Lung (tissue), 12 donors: ENCODE measurements around the gene TOB1. TPM values are rescaled to one million over a fixed set of nuclear protein-coding genes. Genes with fewer than 3 reads are reported as not detected.

Source experiments
- ATAC-seq: fragments of 200-7000 bp; cut with Tn5 transposase; one replicate; pipeline ENCODE4 v1.9.1; 2020; ENCODE audit warnings: moderate number of reproducible peaks; ENCODE audit not compliant: insufficient read depth, low FRiP score
- DNase-seq, 3 donors: peaks; one replicate each; pipeline ENCODE4 v3.0.0-alpha.2; 2013 to 2017
- H3K27ac ChIP-seq, 2 donors: one replicate each; pipeline ENCODE4 v1.5.1; 2013; ENCODE audit warnings: mild to moderate bottlenecking in 2 of 2, moderate library complexity in 2 of 2, control low read depth in 1 of 2, inconsistent platforms in 1 of 2, low read depth in 1 of 2, low read length in 1 of 2
- H3K27me3 ChIP-seq, 3 donors: one replicate each; pipeline ENCODE4 v1.5.1; 2013; ENCODE audit warnings: low read length in 2 of 3; ENCODE audit not compliant: control insufficient read depth in 3 of 3, insufficient read depth in 3 of 3
- H3K36me3 ChIP-seq, 4 donors: one replicate each; pipeline ENCODE4 v1.5.1; 2013; ENCODE audit warnings: low read length in 4 of 4, mild to moderate bottlenecking in 1 of 4, moderate library complexity in 1 of 4; ENCODE audit not compliant: control insufficient read depth in 4 of 4, insufficient read depth in 4 of 4
- H3K4me1 ChIP-seq, 5 donors: one replicate each; pipeline ENCODE4 v1.5.1; 2013; ENCODE audit warnings: low read length in 5 of 5, mild to moderate bottlenecking in 2 of 5, moderate library complexity in 1 of 5; ENCODE audit not compliant: control insufficient read depth in 5 of 5, insufficient read depth in 5 of 5
- H3K4me3 ChIP-seq: one replicate; pipeline ENCODE4 v1.5.1; 2013; ENCODE audit warnings: mild to moderate bottlenecking, control low read depth, moderate library complexity
- H3K9ac ChIP-seq, 2 donors: one replicate each; pipeline ENCODE4 v1.5.1; 2013; ENCODE audit warnings: low read length in 2 of 2, control low read depth in 1 of 2; ENCODE audit not compliant: insufficient read depth in 1 of 2
- H3K9me3 ChIP-seq, 4 donors: one replicate each; pipeline ENCODE4 v1.5.1; 2013; ENCODE audit warnings: low read length in 3 of 4, mild to moderate bottlenecking in 1 of 4, moderate library complexity in 1 of 4; ENCODE audit not compliant: control insufficient read depth in 4 of 4, insufficient read depth in 3 of 4
- WGBS, 2 donors: extraction: QIAGEN DNeasy Blood & Tissue Kit; methylation state at CpG; one replicate each; pipeline ENCODE4 v1.1.7; 2013; 5-methylcytosine and 5-hydroxymethylcytosine counted together
- polyA plus RNA-seq, 2 donors: library from polyadenylated mRNA; stranded (reverse); fragments of 200-250 nt; gene quantifications; one replicate each; pipeline ENCODE4 v1.2.1, GENCODE V29; 2013
- total RNA-seq, 2 donors: library from RNA; depleted of rRNA in 1 of 2; stranded (reverse); fragments of >200 nt in 1 of 2; gene quantifications; one replicate each; pipeline ENCODE4 v1.2.1, GENCODE V29; 2014 to 2021
- TF ChIP-seq, protein P1 (sequence below): IDR thresholded peaks from 2 replicates; pipeline ENCODE4 v1.5.1; 2012; ENCODE audit warnings: mild to moderate bottlenecking; ENCODE audit errors: control extremely low read depth, extremely low read depth
- donor health status: control.
- donor health status: control.
- donor health status: Bipolar disorder and iron deficiency.
- donor health status: healthy.
- donor health status: DM: yes; HTN: yes; CAD: no.

The TOB1 gene
- total and polyA plus RNA-seq, 4 donors: 15.3 to 75.5 (median 29.5) TPM

DNA sequence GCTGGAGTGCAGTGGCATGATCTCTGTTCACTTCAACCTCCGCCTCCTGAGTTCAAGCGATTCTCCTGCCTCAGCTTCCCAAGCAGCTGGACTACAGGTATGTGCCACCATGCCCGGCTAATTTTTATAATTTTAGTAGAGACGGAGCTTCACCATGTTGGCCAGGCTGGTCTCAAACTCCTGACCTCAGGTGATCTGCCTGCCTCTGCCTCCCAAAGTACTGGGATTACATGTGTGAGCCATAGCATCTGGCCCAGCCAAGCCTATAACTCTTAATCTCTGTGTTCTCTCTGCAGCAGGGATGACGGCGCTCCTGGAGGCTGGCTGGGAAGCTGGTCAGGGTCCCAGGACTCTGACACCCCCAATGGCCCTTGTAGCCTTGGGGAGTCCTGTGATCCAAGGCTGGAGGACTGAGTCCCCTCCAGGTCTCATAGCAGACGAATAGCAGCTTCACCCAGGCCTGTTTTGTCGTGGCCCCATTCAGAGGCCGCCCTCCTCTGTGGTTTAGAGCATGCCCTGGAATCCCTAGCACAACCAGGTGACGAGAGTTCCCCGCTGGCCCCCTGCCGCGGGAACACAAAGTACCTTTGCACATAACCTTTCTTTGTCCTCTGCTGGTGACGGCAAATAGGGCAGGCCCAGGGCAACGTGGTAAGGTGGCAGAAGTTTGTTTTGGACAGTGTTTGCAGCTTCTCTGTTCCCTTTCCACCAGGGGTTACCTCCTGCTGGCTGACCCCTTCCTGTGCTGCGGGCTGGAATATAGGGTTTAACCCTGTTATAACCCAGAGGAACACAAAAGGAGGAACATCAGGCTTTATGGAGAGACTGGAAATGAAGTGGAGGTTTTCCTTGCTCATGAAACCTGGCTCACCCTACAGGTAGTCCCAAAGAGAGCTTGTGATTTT lies 43.0 kb upstream of the TOB1 start:
- peak; percentile 65 for ATAC-seq
- no peak overlapping the region for H3K9ac ChIP-seq
- peak overlapping the region; percentile 66 to 86 for H3K27ac ChIP-seq
- no peaks in the 10 kb centered on the region for H3K36me3 ChIP-seq
- no peak overlapping the region for H3K4me3 ChIP-seq
- H3K27me3 ChIP-seq: no peaks in the 10 kb centered on the region
- DNase-seq: peak; percentile 56 to 60 (median 58)
- H3K4me1 ChIP-seq: peaks cover 0 to 23% (median 5%) of the 10 kb centered on the region in 5 donors
- TF ChIP-seq, protein P1, sequence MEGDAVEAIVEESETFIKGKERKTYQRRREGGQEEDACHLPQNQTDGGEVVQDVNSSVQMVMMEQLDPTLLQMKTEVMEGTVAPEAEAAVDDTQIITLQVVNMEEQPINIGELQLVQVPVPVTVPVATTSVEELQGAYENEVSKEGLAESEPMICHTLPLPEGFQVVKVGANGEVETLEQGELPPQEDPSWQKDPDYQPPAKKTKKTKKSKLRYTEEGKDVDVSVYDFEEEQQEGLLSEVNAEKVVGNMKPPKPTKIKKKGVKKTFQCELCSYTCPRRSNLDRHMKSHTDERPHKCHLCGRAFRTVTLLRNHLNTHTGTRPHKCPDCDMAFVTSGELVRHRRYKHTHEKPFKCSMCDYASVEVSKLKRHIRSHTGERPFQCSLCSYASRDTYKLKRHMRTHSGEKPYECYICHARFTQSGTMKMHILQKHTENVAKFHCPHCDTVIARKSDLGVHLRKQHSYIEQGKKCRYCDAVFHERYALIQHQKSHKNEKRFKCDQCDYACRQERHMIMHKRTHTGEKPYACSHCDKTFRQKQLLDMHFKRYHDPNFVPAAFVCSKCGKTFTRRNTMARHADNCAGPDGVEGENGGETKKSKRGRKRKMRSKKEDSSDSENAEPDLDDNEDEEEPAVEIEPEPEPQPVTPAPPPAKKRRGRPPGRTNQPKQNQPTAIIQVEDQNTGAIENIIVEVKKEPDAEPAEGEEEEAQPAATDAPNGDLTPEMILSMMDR: no peak
- WGBS, 2 donors: 60 to 66% methylated on average over 16 of the region's 16 CpGs
- H3K9me3 ChIP-seq: no peaks in the 10 kb centered on the region

DNA sequence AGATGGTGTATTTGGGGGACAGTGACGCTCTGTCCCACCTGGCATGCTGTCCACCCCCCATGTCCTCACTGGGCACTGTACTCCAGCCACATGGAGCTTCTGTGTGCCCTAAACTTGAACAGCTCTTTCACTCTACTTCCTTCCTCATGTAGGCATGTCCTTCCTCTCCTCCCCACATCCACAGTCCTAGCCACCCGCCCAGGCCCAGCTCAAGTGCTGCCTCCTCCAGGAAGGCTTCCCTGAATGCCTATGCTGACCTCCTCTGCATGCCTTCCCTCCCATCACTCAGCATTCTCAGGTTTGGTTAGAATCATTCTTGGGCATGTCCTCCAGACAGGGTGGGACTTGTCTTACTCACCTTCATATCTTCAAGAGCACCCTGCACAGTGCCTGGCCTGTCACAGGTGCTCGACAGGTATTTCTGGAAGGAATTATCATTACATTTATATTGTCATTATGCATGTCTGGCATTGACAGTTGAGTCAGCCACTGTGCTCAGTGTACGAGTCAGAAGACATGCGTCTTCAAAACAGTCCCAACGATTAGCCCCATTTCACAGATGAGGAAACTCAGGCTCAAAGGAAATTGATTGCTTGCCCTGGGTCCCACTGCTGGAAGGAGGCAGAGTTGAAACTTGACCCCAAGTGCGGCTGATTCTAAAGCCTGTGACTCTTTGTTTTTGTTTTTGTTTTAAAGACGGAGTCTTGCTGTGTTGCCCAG lies 42.1 kb upstream of the TOB1 start:
- Histone ChIP-seq H3K36me3 (no peaks in the 10 kb centered on the region), H3K9me3 (no peaks in the 10 kb centered on the region), H3K9ac (no peak overlapping the region), H3K27ac (peak overlapping the region in 1 of 2 donors; percentile 66), H3K4me1 (peaks cover 0 to 28% (median 9%) of the 10 kb centered on the region in 5 donors), H3K27me3 (no peaks in the 10 kb centered on the region), H3K4me3 (no peak overlapping the region)
- DNase-seq (no peak), ATAC-seq (no peak)
- WGBS, 2 donors: 87 to 89% methylated on average over 8 of the region's 8 CpGs
- TF ChIP-seq, protein P1: no peak

DNA sequence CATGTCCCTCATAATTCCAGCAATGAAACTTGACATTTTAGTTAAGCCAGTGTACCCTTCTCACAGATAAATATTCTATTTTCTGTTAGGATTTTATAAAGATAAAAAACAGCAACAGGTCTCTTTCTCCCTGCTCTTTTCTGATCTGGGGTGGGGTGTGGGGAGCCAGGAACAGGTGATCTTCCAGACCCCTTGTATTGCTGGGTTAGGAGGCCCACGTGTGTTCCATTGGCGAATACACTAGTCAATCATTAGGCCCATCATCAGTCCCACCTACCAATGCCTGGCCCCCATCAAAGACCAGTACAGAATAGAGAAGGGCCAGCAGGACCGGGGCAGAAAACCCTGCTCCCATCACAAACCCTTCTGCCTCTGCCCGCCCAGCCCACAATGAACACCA lies 40.3 kb upstream of the TOB1 start:
- TF ChIP-seq, protein P1: no peak
- H3K4me1 ChIP-seq: peaks cover 0 to 28% (median 9%) of the 10 kb centered on the region in 5 donors
- DNase-seq (no peak), ATAC-seq (no peak)
- H3K36me3 ChIP-seq: no peaks in the 10 kb centered on the region
- H3K27me3 ChIP-seq: no peaks in the 10 kb centered on the region
- peak overlapping the region in 1 of 2 donors; percentile 30 for H3K9ac ChIP-seq
- 96 to 97% methylated on average over 4 of the region's 4 CpGs for WGBS, 2 donors
- no peak overlapping the region for H3K4me3 ChIP-seq
- H3K27ac ChIP-seq: no peak overlapping the region
- H3K9me3 ChIP-seq: no peaks in the 10 kb centered on the region
